ENCODE results near the gene NPAS2. TPM values are rescaled to one million over a fixed set of nuclear protein-coding genes. Genes with fewer than 3 reads are reported as not detected.

The NPAS2 gene
- total and polyA plus RNA-seq, 2 donors (not counting 3 experiments of a cell fraction or from before 2014, with no cell fraction given) = 29.0 to 53.9 TPM

- Histone ChIP-seq H3K9ac (replicated peaks; ENCODE audit: extremely low read depth, insufficient read depth, low read length) (no peak overlapping the region), H3K4me3 (replicated peaks in 1 of 3; ENCODE audit: insufficient read depth in 1 of 3, low read depth in 1 of 3, low read length in 3 of 3) (no peak overlapping the region), H3K9me3 (replicated peaks; ENCODE audit: control insufficient read depth, insufficient read depth, low read length) (no peaks in the 10 kb centered on the region), H2AFZ (ENCODE audit: low read depth, low read length) (no peak overlapping the region), H3K27me3 (ENCODE audit: control insufficient read depth in 2 of 2, insufficient read depth in 2 of 2, low read length in 2 of 2) (no peaks in the 10 kb centered on the region), H3K79me2 (ENCODE audit: control insufficient read depth, insufficient read depth, low read length) (no peaks in the 10 kb centered on the region), H3K4me1 (ENCODE audit: control insufficient read depth, extremely low read depth, insufficient read depth, low read length) (no peaks in the 10 kb centered on the region), H3K27ac (ENCODE audit: insufficient read depth, low read depth, low read length) (no peak overlapping the region), H3K9me1 (replicated peaks; ENCODE audit: control insufficient read depth, extremely low read depth, insufficient read depth, low read length) (no peaks in the 10 kb centered on the region), H3K4me2 (ENCODE audit: insufficient read depth, low read length) (no peak overlapping the region), H4K20me1 (replicated peaks; ENCODE audit: control insufficient read depth, extremely low read depth, insufficient read depth, low read length) (no peaks in the 10 kb centered on the region), H3K36me3 (ENCODE audit: control insufficient read depth in 2 of 2, extremely low read depth in 1 of 2, insufficient read depth in 2 of 2, low read length in 2 of 2) (peaks cover 0 to 22% of the 10 kb centered on the region in 2 experiments)
- FAIRE-seq (no peak), DNase-seq (ENCODE audit: low read depth, low spot score) (no peak)
- dilution Hi-C loops (cut with MboI; ENCODE audit: extremely low pct_ligation_motif_present, low sequenced_read_pairs) (no loop called here), intact Hi-C loops (cut with micrococcal nuclease) (no loop called here)
- BruUV-seq (replicated peaks) = no TSS peak
- ChIA-PET POLR2A (no interaction called here), CTCF (no interaction called here)
- TF ChIP-seq CTCF (IDR thresholded peaks at IDR 0.05; ENCODE audit: extremely low read depth in 1 of 2, insufficient read depth in 1 of 2, low read depth in 1 of 2, low read length in 2 of 2) (no peak), POLR2A (IDR thresholded peaks at IDR 0.05; ENCODE audit: low read depth, low read length) (no peak), MAX (IDR thresholded peaks at IDR 0.05; ENCODE audit: insufficient read depth, insufficient read length) (no peak)
Observed at GRCh38 chr2:100945433-100945740, 125.4 kb downstream of the NPAS2 start.

- Histone ChIP-seq H3K4me3 (replicated peaks in 1 of 3; ENCODE audit: insufficient read depth in 1 of 3, low read depth in 1 of 3, low read length in 3 of 3) (no peak overlapping the region), H3K36me3 (ENCODE audit: control insufficient read depth in 2 of 2, extremely low read depth in 1 of 2, insufficient read depth in 2 of 2, low read length in 2 of 2) (peaks cover 0 to 24% of the 10 kb centered on the region in 2 experiments), H3K27ac (ENCODE audit: insufficient read depth, low read depth, low read length) (no peak overlapping the region), H3K9ac (replicated peaks; ENCODE audit: extremely low read depth, insufficient read depth, low read length) (no peak overlapping the region), H3K4me2 (ENCODE audit: insufficient read depth, low read length) (no peak overlapping the region), H3K27me3 (ENCODE audit: control insufficient read depth in 2 of 2, insufficient read depth in 2 of 2, low read length in 2 of 2) (no peaks in the 10 kb centered on the region), H3K4me1 (ENCODE audit: control insufficient read depth, extremely low read depth, insufficient read depth, low read length) (no peaks in the 10 kb centered on the region), H3K9me1 (replicated peaks; ENCODE audit: control insufficient read depth, extremely low read depth, insufficient read depth, low read length) (no peaks in the 10 kb centered on the region), H2AFZ (ENCODE audit: low read depth, low read length) (no peak overlapping the region), H3K79me2 (ENCODE audit: control insufficient read depth, insufficient read depth, low read length) (no peaks in the 10 kb centered on the region), H3K9me3 (replicated peaks; ENCODE audit: control insufficient read depth, insufficient read depth, low read length) (no peaks in the 10 kb centered on the region), H4K20me1 (replicated peaks; ENCODE audit: control insufficient read depth, extremely low read depth, insufficient read depth, low read length) (no peaks in the 10 kb centered on the region)
- ChIA-PET CTCF (interaction anchor here (0.8 to 1.4 kb wide), 2 partner anchors 8 to 336 kb away, joined by 3 read pairs; no protein-coding TSS in a partner anchor), POLR2A (no interaction called here)
- BruUV-seq (replicated peaks) = no TSS peak
- no peak for FAIRE-seq
- no peak for DNase-seq (ENCODE audit: low read depth, low spot score)
- intact Hi-C loops (cut with micrococcal nuclease) = no loop called here
- TF ChIP-seq POLR2A (IDR thresholded peaks at IDR 0.05; ENCODE audit: low read depth, low read length) = no peak
- no peak for TF ChIP-seq MYC (IDR thresholded peaks at IDR 0.05; ENCODE audit: low read depth, low read length)
- TF ChIP-seq JUN (IDR thresholded peaks at IDR 0.05; ENCODE audit: borderline replicate concordance, insufficient read depth, insufficient read length, low read depth) = no peak
- no peak for TF ChIP-seq FOS (IDR thresholded peaks at IDR 0.05; ENCODE audit: borderline replicate concordance, insufficient read depth, low read length)
- TF ChIP-seq GATA2 (IDR thresholded peaks at IDR 0.05; ENCODE audit: insufficient read depth, insufficient read length, low read depth, low read length) = no peak
- dilution Hi-C loops (cut with MboI; ENCODE audit: extremely low pct_ligation_motif_present, low sequenced_read_pairs) = no loop called here
Observed at GRCh38 chr2:100945930-100946607, 126.1 kb downstream of the NPAS2 start.
